SHP77 treated with DMSO at 0.1 percent for 48 hours (cell line): ENCODE data around the gene MYRF.

ENCODE experiments used
- DNase-seq: peaks from one replicate; lab custom pipeline; 2025; lab: John Stamatoyannopoulos, UW

The MYRF gene

GRCh38 chr11:61752117-61752924, at the start of gene MYRF:
MYRF (plus strand) TSS chr11:61752636; CDS start chr11:61752745, 109 bp downstream.
- DNase-seq, result no peak

- DNase-seq, result no peak
Measured at GRCh38 chr11:61702701-61703312, 49.6 kb upstream of the MYRF start.

GRCh38 chr11:61704838-61705237, 47.6 kb upstream of the MYRF start:
- no peak for DNase-seq

- DNase-seq, result no peak
Measured at GRCh38 chr11:61706452-61707400, 45.7 kb upstream of the MYRF start.

- no peak for DNase-seq
Measured at GRCh38 chr11:61707574-61707973, 44.9 kb upstream of the MYRF start.

GRCh38 chr11:61709110-61709509, 43.3 kb upstream of the MYRF start:
- no peak for DNase-seq

GRCh38 chr11:61709572-61709971, 42.9 kb upstream of the MYRF start:
- no peak for DNase-seq

- DNase-seq, result no peak
Measured at GRCh38 chr11:61710019-61710418, 42.4 kb upstream of the MYRF start.

- no peak for DNase-seq
Measured at GRCh38 chr11:61711037-61711436, 41.4 kb upstream of the MYRF start.

GRCh38 chr11:61711498-61711897, 40.9 kb upstream of the MYRF start:
- DNase-seq, result no peak

GRCh38 chr11:61712314-61712713, 40.1 kb upstream of the MYRF start:
- DNase-seq, result no peak

- no peak for DNase-seq
Measured at GRCh38 chr11:61712846-61713245, 39.6 kb upstream of the MYRF start.

GRCh38 chr11:61713464-61713863, 39.0 kb upstream of the MYRF start:
- DNase-seq, result no peak

- DNase-seq, result no peak
Measured at GRCh38 chr11:61713906-61714305, 38.5 kb upstream of the MYRF start.

- DNase-seq, result no peak
Measured at GRCh38 chr11:61714316-61714715, 38.1 kb upstream of the MYRF start.

- no peak for DNase-seq
Measured at GRCh38 chr11:61714916-61715315, 37.5 kb upstream of the MYRF start.

GRCh38 chr11:61715867-61716266, 36.6 kb upstream of the MYRF start:
- no peak for DNase-seq

GRCh38 chr11:61716478-61717285, 35.8 kb upstream of the MYRF start:
- no peak for DNase-seq

- DNase-seq, result no peak
Measured at GRCh38 chr11:61717286-61718033, 35.0 kb upstream of the MYRF start.

GRCh38 chr11:61718046-61718531, 34.3 kb upstream of the MYRF start:
- no peak for DNase-seq
